Measurements from ENCODE around the gene ZNF747.

Gene ZNF747

DNA sequence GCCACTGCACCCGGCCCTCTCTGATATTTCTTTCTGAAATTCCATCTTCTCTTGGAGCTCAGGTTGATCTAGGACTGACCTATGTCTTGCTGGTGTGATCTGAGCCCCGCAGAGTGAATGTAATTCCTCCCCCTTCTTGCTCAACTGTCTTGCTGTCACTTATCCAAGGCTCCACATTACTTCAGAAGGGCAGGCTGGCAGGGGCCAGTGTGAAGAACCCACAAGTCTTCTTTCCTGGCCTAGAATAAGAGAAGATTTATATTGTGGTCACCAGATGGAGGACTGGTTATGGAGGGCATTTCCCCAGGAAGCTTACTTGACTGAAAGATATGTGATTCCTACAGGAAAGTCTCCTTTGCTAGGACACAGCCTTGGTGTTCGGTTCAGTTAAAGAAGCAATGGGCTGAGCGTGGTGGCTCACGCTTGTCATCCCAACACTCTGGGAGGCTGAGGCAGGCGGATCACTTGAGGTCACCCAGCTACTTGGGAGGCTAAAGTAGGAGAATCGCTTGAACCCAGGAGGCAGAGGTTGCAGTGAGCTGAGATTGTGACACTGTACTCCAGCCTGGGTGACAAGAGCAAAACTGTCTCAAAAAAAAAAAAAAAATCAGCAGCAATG lies 48.7 kb downstream of the ZNF747 start:
- no peak overlapping the region for H3K4me3 ChIP-seq (ENCODE audit: low read length)
- DNase-seq (ENCODE audit: low read depth): peak; percentile 80
- TF ChIP-seq, protein P1, sequence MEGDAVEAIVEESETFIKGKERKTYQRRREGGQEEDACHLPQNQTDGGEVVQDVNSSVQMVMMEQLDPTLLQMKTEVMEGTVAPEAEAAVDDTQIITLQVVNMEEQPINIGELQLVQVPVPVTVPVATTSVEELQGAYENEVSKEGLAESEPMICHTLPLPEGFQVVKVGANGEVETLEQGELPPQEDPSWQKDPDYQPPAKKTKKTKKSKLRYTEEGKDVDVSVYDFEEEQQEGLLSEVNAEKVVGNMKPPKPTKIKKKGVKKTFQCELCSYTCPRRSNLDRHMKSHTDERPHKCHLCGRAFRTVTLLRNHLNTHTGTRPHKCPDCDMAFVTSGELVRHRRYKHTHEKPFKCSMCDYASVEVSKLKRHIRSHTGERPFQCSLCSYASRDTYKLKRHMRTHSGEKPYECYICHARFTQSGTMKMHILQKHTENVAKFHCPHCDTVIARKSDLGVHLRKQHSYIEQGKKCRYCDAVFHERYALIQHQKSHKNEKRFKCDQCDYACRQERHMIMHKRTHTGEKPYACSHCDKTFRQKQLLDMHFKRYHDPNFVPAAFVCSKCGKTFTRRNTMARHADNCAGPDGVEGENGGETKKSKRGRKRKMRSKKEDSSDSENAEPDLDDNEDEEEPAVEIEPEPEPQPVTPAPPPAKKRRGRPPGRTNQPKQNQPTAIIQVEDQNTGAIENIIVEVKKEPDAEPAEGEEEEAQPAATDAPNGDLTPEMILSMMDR (conservative IDR thresholded peaks at IDR 0.05; ENCODE audit: low read length): no peak

DNA sequence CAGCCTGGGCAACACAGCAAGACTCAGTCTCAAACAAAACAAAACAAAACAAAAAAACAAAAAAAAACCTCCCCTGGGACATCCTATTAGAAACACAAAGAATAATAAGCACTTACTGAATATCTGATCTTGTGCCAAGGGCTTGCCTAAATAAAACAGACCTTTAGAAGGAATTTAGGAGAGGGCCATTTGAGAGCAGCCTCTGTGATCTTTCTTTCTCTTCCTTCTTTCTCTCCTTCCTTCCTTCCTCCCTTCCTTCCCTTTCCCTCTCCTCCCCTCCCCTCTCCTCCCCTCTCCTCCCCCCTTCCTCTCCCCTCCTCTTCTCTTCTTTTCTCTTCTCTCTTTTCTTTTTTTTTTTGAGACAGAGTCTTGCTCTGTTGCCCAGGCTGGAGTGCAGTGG lies 49.8 kb downstream of the ZNF747 start:
- TF ChIP-seq, protein P1 (conservative IDR thresholded peaks at IDR 0.05; ENCODE audit: low read length): no peak
- no peak overlapping the region for H3K4me3 ChIP-seq (ENCODE audit: low read length)
- DNase-seq (ENCODE audit: low read depth): peak; percentile 5

DNA sequence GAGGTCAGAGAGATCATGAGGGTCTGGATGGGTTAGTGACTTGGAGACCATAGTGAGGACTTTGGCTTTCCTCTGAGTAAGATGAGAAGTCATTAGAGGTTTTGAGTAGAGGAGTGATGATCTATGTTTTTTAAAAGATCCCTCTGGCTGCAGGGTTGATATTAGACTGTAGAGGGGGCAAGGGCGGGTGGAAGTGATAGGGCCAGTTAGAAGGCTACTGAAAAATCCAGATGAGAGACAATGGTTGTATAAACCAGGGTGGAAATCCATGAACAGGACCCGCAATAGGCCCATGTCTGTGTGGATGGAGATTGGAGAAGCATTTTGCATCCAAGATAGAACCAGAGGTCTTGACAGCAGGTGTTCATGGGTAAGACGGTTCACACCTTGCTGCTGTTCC lies 52.3 kb downstream of the ZNF747 start:
- no peak overlapping the region for H3K4me3 ChIP-seq (ENCODE audit: low read length)
- DNase-seq (ENCODE audit: low read depth): no peak
- TF ChIP-seq, protein P1 (conservative IDR thresholded peaks at IDR 0.05; ENCODE audit: low read length): peak; percentile 28

DNA sequence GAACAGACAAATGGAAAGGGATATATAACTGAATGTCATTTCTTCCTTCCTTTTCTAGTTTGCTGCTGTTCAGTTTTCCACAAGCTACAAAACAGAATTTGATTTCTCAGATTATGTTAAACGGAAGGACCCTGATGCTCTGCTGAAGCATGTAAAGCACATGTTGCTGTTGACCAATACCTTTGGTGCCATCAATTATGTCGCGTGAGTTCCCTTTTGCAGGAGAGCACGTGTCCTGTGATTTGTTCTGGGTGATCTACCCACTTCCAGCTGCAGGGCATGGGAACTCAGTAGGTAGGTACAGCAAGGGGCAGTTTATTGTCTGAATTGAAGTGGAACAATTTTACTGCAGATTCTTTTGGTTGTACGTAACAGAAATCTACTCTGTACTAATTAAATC lies 53.3 kb downstream of the ZNF747 start:
- H3K4me3 ChIP-seq (ENCODE audit: low read length): no peak overlapping the region
- TF ChIP-seq, protein P1 (conservative IDR thresholded peaks at IDR 0.05; ENCODE audit: low read length): no peak
- DNase-seq (ENCODE audit: low read depth): peak; percentile 2

Measured in AG10803 (cell line).